ENCODE measurements around the gene BCAS1. TPM values are rescaled to one million over a fixed set of nuclear protein-coding genes. Genes with fewer than 3 reads are reported as not detected.
A peak's percentile ranks its signal among the peaks of the same experiment; 100 is the strongest.

Gene BCAS1
- total RNA-seq, 2 experiments from 2014 or later = 0.07 to 0.17 TPM

- Mint-ChIP-seq H3K27ac (no peak overlapping the region), H3K27me3 (peaks cover 1% of the 10 kb centered on the region), H3K36me3 (no peaks in the 10 kb centered on the region), H3K9me3 (no peaks in the 10 kb centered on the region), H3K4me1 (ENCODE audit: low read depth) (no peaks in the 10 kb centered on the region), H3K4me3 (no peak overlapping the region)
- intact Hi-C loops (cut with micrococcal nuclease) = no loop called here
- POLR2A ChIA-PET = no interaction called here
- CTCF ChIA-PET = no interaction called here
- DNase-seq = no peak
These were observed 15.5 kb upstream of the BCAS1 start for GRCh38 chr20:54085910-54086309.

GRCh38 chr20:54085425-54085824 lies 15.0 kb upstream of the BCAS1 start:
- no peaks in the 10 kb centered on the region for H3K36me3 Mint-ChIP-seq
- no peak overlapping the region for H3K4me3 Mint-ChIP-seq
- ChIA-PET CTCF (interaction anchor here (1.0 to 1.3 kb wide), 2 partner anchors 12 to 19 kb away, joined by 3 to 6 read pairs; no protein-coding TSS in a partner anchor), POLR2A (no interaction called here)
- H3K27ac Mint-ChIP-seq = no peak overlapping the region
- peaks cover 1% of the 10 kb centered on the region for H3K4me1 Mint-ChIP-seq (ENCODE audit: low read depth)
- DNase-seq = no peak
- no peaks in the 10 kb centered on the region for H3K9me3 Mint-ChIP-seq
- intact Hi-C loops (cut with micrococcal nuclease) = no loop called here
- H3K27me3 Mint-ChIP-seq = peaks cover under 1% of the 10 kb centered on the region

- no peaks in the 10 kb centered on the region for H3K9me3 Mint-ChIP-seq
- no peaks in the 10 kb centered on the region for H3K36me3 Mint-ChIP-seq
- DNase-seq = no peak
- POLR2A ChIA-PET = no interaction called here
- CTCF ChIA-PET = interaction anchor here (1.0 to 1.3 kb wide), 2 partner anchors 12 to 19 kb away, joined by 3 to 6 read pairs; no protein-coding TSS in a partner anchor
- H3K4me1 Mint-ChIP-seq (ENCODE audit: low read depth) = peaks cover 1% of the 10 kb centered on the region
- no peaks in the 10 kb centered on the region for H3K27me3 Mint-ChIP-seq
- H3K4me3 Mint-ChIP-seq = no peak overlapping the region
- intact Hi-C loops (cut with micrococcal nuclease) = no loop called here
- no peak overlapping the region for H3K27ac Mint-ChIP-seq
These were observed 14.5 kb upstream of the BCAS1 start for GRCh38 chr20:54084727-54085388.

- intact Hi-C loops (cut with micrococcal nuclease) = no loop called here
- no peak overlapping the region for H3K4me3 Mint-ChIP-seq
- no peaks in the 10 kb centered on the region for H3K27me3 Mint-ChIP-seq
- H3K36me3 Mint-ChIP-seq = no peaks in the 10 kb centered on the region
- no peaks in the 10 kb centered on the region for H3K9me3 Mint-ChIP-seq
- no peak for DNase-seq
- ChIA-PET POLR2A (no interaction called here), CTCF (interaction anchor here (1.0 to 1.3 kb wide), 2 partner anchors 13 to 20 kb away, joined by 3 to 6 read pairs; no protein-coding TSS in a partner anchor)
- peaks cover 4% of the 10 kb centered on the region for H3K4me1 Mint-ChIP-seq (ENCODE audit: low read depth)
- H3K27ac Mint-ChIP-seq = no peak overlapping the region
These were observed 13.8 kb upstream of the BCAS1 start for GRCh38 chr20:54084193-54084592.

GRCh38 chr20:54083459-54083858 lies 13.1 kb upstream of the BCAS1 start:
- POLR2A ChIA-PET = no interaction called here
- no peak for DNase-seq
- Mint-ChIP-seq H3K27me3 (no peaks in the 10 kb centered on the region), H3K9me3 (no peaks in the 10 kb centered on the region), H3K4me1 (ENCODE audit: low read depth) (peaks cover 10% of the 10 kb centered on the region), H3K4me3 (no peak overlapping the region), H3K36me3 (no peaks in the 10 kb centered on the region), H3K27ac (no peak overlapping the region)
- CTCF ChIA-PET = interaction anchor here (2.3 kb wide), 1 partner anchor 20 kb away, joined by 6 read pairs; no protein-coding TSS in a partner anchor
- intact Hi-C loops (cut with micrococcal nuclease) = no loop called here

- Mint-ChIP-seq H3K9me3 (no peaks in the 10 kb centered on the region), H3K4me1 (ENCODE audit: low read depth) (peaks cover 17% of the 10 kb centered on the region), H3K27ac (no peak overlapping the region), H3K27me3 (no peaks in the 10 kb centered on the region), H3K4me3 (no peak overlapping the region), H3K36me3 (no peaks in the 10 kb centered on the region)
- ChIA-PET POLR2A (no interaction called here), CTCF (interaction anchor here (2.3 kb wide), 1 partner anchor 21 kb away, joined by 6 read pairs; no protein-coding TSS in a partner anchor)
- DNase-seq = no peak
- intact Hi-C loops (cut with micrococcal nuclease) = no loop called here
These were observed 11.7 kb upstream of the BCAS1 start for GRCh38 chr20:54082100-54082499.

GRCh38 chr20:54079652-54080051 lies 9.3 kb upstream of the BCAS1 start:
- Mint-ChIP-seq H3K27me3 (no peaks in the 10 kb centered on the region), H3K4me1 (ENCODE audit: low read depth) (peaks cover 17% of the 10 kb centered on the region), H3K4me3 (no peak overlapping the region), H3K9me3 (no peaks in the 10 kb centered on the region), H3K27ac (no peak overlapping the region), H3K36me3 (no peaks in the 10 kb centered on the region)
- ChIA-PET CTCF (interaction anchor here (1.6 kb wide), 1 partner anchor 24 kb away, joined by 7 read pairs; no protein-coding TSS in a partner anchor), POLR2A (no interaction called here)
- intact Hi-C loops (cut with micrococcal nuclease) = no loop called here
- DNase-seq = no peak

- Mint-ChIP-seq H3K27me3 (no peaks in the 10 kb centered on the region), H3K36me3 (no peaks in the 10 kb centered on the region)
- POLR2A ChIA-PET = no interaction called here
These were observed 8.0 kb upstream of the BCAS1 start for GRCh38 chr20:54078296-54078984.

GRCh38 chr20:54076259-54076658 lies 5.9 kb upstream of the BCAS1 start:
- Mint-ChIP-seq H3K9me3 (no peaks in the 10 kb centered on the region), H3K27me3 (no peaks in the 10 kb centered on the region), H3K36me3 (no peaks in the 10 kb centered on the region), H3K4me1 (ENCODE audit: low read depth) (peaks cover 17% of the 10 kb centered on the region), H3K27ac (no peak overlapping the region), H3K4me3 (no peak overlapping the region)
- DNase-seq = no peak
- ChIA-PET POLR2A (no interaction called here), CTCF (interaction anchor here (1.1 kb wide), 1 partner anchor 29 kb away, joined by 3 read pairs; no protein-coding TSS in a partner anchor)
- intact Hi-C loops (cut with micrococcal nuclease) = no loop called here

More at GRCh38 chr20:54078296-54078984, 8.0 kb upstream of the BCAS1 start:
- H3K4me1 Mint-ChIP-seq (ENCODE audit: low read depth) = peaks cover 17% of the 10 kb centered on the region
- H3K27ac Mint-ChIP-seq = peak overlapping the region; percentile 58
- no peak overlapping the region for H3K4me3 Mint-ChIP-seq
- intact Hi-C loops (cut with micrococcal nuclease) = no loop called here
- no peaks in the 10 kb centered on the region for H3K9me3 Mint-ChIP-seq
- DNase-seq = peak; percentile 38
- CTCF ChIA-PET = interaction anchor here (0.6 to 1.6 kb wide), 4 partner anchors 15 to 300 kb away, joined by 3 to 7 read pairs (median 3); no protein-coding TSS in a partner anchor

GRCh38 chr20:54075322-54075721 lies 4.9 kb upstream of the BCAS1 start:
- intact Hi-C loops (cut with micrococcal nuclease) = no loop called here
- Mint-ChIP-seq H3K4me3 (no peak overlapping the region), H3K4me1 (ENCODE audit: low read depth) (peaks cover 16% of the 10 kb centered on the region), H3K9me3 (no peaks in the 10 kb centered on the region), H3K27ac (no peak overlapping the region), H3K36me3 (no peaks in the 10 kb centered on the region), H3K27me3 (no peaks in the 10 kb centered on the region)
- ChIA-PET POLR2A (no interaction called here), CTCF (no interaction called here)
- DNase-seq = no peak

GRCh38 chr20:54074511-54074910 lies 4.1 kb upstream of the BCAS1 start:
- ChIA-PET CTCF (interaction anchor here (1.2 kb wide), 1 partner anchor 12 kb away, joined by 4 read pairs; no protein-coding TSS in a partner anchor), POLR2A (no interaction called here)
- intact Hi-C loops (cut with micrococcal nuclease) = no loop called here
- H3K4me3 Mint-ChIP-seq = no peak overlapping the region
- no peaks in the 10 kb centered on the region for H3K27me3 Mint-ChIP-seq
- H3K36me3 Mint-ChIP-seq = no peaks in the 10 kb centered on the region
- no peak for DNase-seq
- peaks cover 14% of the 10 kb centered on the region for H3K4me1 Mint-ChIP-seq (ENCODE audit: low read depth)
- no peak overlapping the region for H3K27ac Mint-ChIP-seq
- H3K9me3 Mint-ChIP-seq = no peaks in the 10 kb centered on the region

GRCh38 chr20:54073288-54073687 lies 2.9 kb upstream of the BCAS1 start:
- no peaks in the 10 kb centered on the region for H3K27me3 Mint-ChIP-seq
- POLR2A ChIA-PET = no interaction called here
- no peak overlapping the region for H3K27ac Mint-ChIP-seq
- peaks cover 5% of the 10 kb centered on the region for H3K4me1 Mint-ChIP-seq (ENCODE audit: low read depth)
- intact Hi-C loops (cut with micrococcal nuclease) = no loop called here
- no peak overlapping the region for H3K4me3 Mint-ChIP-seq
- no peaks in the 10 kb centered on the region for H3K9me3 Mint-ChIP-seq
- no peaks in the 10 kb centered on the region for H3K36me3 Mint-ChIP-seq
- CTCF ChIA-PET = interaction anchor here (1.2 kb wide), 1 partner anchor 11 kb away, joined by 4 read pairs; no protein-coding TSS in a partner anchor
- no peak for DNase-seq
